Thymus (tissue), 11 donors: ENCODE data around the gene THSD4. TPM values are rescaled to one million over a fixed set of nuclear protein-coding genes. Genes with fewer than 3 reads are reported as not detected.

Experiments used
- DNase-seq, 9 donors: peaks; one replicate each; pipeline ENCODE4 v3.0.0-alpha.2; 2013; ENCODE audit warnings: low spot score in 9 of 9, low read depth in 6 of 9, missing footprints in 1 of 9
- H3K27ac ChIP-seq, 2 donors: one replicate each; pipeline ENCODE4 v1.5.1; 2013; ENCODE audit warnings: control low read depth in 1 of 2, low read depth in 1 of 2, low read length in 1 of 2, mild to moderate bottlenecking in 1 of 2, moderate library complexity in 1 of 2
- H3K27me3 ChIP-seq, 2 donors: one replicate each; pipeline ENCODE4 v1.5.1; 2013; ENCODE audit warnings: low read length in 1 of 2; ENCODE audit not compliant: control insufficient read depth in 2 of 2, insufficient read depth in 1 of 2
- H3K36me3 ChIP-seq, 2 donors: one replicate each; pipeline ENCODE4 v1.5.1; 2013; ENCODE audit warnings: low read length in 1 of 2, mild to moderate bottlenecking in 1 of 2, moderate library complexity in 1 of 2; ENCODE audit not compliant: control insufficient read depth in 2 of 2, insufficient read depth in 2 of 2
- H3K4me1 ChIP-seq, 2 donors: one replicate each; pipeline ENCODE4 v1.5.1; 2013; ENCODE audit warnings: low read length in 2 of 2; ENCODE audit not compliant: control insufficient read depth in 2 of 2, insufficient read depth in 2 of 2
- H3K4me3 ChIP-seq, 2 donors: one replicate each; pipeline ENCODE4 v1.5.1; 2013; ENCODE audit warnings: low read length in 2 of 2, control low read depth in 1 of 2, mild to moderate bottlenecking in 1 of 2
- H3K9me3 ChIP-seq, 2 donors: one replicate each; pipeline ENCODE4 v1.5.1; 2013; ENCODE audit warnings: low read length in 1 of 2, mild to moderate bottlenecking in 1 of 2; ENCODE audit not compliant: control insufficient read depth in 2 of 2, insufficient read depth in 1 of 2
- WGBS: extraction: QIAGEN DNeasy Blood & Tissue Kit; methylation state at CpG from one replicate; pipeline ENCODE4 v1.1.7; 2013; 5-methylcytosine and 5-hydroxymethylcytosine counted together
- polyA plus RNA-seq: library from polyadenylated mRNA; stranded (reverse); fragments of 200-250 nt; gene quantifications from one replicate; pipeline ENCODE4 v1.2.3, GENCODE V29; 2013
- total RNA-seq: library from RNA; stranded (reverse); fragments of 120-200 nt; gene quantifications from one replicate; pipeline ENCODE4 v1.2.4, GENCODE V29; 2013
- donor health status: healthy.

The THSD4 gene
- total and polyA plus RNA-seq, 2 donors, result 1.7 to 2.2 TPM

DNA sequence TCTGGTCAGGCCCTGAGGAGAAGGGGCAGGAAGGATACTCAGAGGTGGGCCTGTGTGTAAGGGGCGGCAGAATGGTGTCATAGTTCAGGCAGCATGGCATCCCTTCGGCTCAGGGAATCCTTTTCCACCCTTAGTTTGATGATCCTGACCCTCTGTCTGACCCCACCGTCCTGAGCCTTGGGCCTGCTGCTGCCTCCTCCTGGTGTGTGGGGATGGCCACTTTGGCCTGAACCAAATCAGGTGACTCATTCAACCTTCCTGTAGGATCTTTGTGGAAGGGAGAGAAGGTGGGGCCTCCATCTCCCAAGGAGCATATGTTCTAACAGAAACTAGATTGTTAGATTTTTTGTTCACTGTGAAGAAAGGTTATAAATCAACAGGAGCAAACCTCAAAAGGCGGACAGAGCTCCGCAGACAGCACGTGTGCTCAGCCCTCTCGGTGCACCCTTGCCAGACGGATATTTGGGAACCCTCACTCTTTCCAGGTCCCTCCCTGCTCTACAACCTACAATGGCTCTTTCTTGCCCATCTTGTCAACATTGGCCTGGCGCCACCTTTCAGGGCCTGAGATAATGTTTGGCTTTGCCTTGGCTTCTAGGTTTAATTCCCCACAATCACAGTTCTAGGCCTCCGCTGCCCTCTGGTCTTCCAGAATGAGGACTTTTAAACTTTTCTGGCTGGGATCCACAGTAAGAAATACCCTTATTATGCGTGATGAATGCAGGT, 21.7 kb downstream of the THSD4 start:
- H3K27me3 ChIP-seq, result no peaks in the 10 kb centered on the region
- no peak for DNase-seq
- H3K9me3 ChIP-seq, result no peaks in the 10 kb centered on the region
- no peak overlapping the region for H3K27ac ChIP-seq
- 92% methylated on average over 11 of the region's 11 CpGs for WGBS
- no peak overlapping the region for H3K4me3 ChIP-seq
- peaks cover 0 to 8% of the 10 kb centered on the region in 2 donors for H3K4me1 ChIP-seq
- H3K36me3 ChIP-seq, result no peaks in the 10 kb centered on the region

DNA sequence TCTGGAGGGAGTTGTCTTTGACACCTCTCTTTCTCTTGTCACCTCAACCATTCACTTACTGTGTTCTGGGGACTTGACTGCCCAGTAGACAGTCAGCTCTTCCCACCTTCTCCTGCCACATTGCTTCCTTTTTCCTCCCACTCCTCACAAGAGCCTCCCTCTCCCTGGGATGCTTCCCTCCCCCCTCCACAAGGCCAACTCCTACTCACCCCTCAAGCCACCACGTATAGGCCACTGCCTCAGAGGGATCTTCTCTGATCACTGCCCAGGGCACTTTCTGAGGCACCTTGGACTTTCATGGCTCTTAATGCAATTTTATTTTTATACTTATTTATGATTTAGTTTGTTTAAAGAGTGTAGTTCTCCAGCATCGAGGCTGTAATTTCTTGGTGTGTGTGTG, 23.2 kb downstream of the THSD4 start:
- Histone ChIP-seq H3K27ac (no peak overlapping the region), H3K4me1 (peaks cover 0 to 2% of the 10 kb centered on the region in 2 donors), H3K9me3 (no peaks in the 10 kb centered on the region), H3K4me3 (no peak overlapping the region), H3K27me3 (no peaks in the 10 kb centered on the region), H3K36me3 (no peaks in the 10 kb centered on the region)
- WGBS, result 87% methylated on average over 2 of the region's 2 CpGs
- DNase-seq, result no peak

DNA sequence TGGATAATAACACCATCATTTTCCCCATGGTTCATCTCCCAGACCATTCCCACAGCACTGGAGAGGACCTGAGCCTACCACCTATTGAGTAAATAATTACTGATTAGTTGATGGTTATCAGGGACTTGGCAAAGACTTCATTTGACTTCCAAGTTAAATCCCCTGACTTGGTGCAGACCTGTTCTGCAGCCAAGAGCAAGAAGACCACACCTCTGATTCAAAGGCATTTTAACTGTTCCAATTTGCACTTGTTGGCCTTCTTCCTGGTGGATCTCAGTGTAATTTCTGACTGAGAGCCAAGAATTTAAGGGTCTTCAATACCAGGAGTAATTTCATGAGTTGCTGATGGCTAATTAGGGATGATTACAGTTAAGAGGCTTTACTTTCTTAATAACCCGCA, 24.0 kb downstream of the THSD4 start:
- Histone ChIP-seq H3K9me3 (no peaks in the 10 kb centered on the region), H3K4me3 (no peak overlapping the region), H3K4me1 (peaks cover 0 to under 1% of the 10 kb centered on the region in 2 donors), H3K27me3 (no peaks in the 10 kb centered on the region), H3K36me3 (no peaks in the 10 kb centered on the region), H3K27ac (no peak overlapping the region)
- DNase-seq, result no peak
- WGBS, result 93% methylated on average over 1 of the region's 1 CpG

DNA sequence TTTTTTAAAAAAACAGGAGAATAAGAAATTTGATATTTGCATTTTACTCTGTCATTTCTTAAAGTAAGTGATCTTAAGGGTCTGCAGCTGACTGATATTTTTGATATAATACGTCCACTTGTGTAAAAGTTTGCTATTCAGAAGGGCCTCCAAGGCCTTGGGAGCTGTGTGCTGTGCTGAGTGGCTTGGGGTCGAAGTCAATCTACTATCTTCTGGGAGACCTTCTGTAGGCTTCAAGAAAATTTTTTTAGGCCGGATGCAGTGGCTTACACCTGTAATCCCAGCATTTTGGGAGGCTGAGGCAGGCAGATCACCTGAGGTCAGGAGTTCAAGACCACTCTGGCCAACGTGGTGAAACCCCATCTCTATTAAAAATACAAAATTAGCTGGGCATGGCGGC, 26.3 kb downstream of the THSD4 start:
- no peak for DNase-seq
- Histone ChIP-seq H3K4me3 (no peak overlapping the region), H3K27ac (no peak overlapping the region), H3K36me3 (no peaks in the 10 kb centered on the region), H3K27me3 (no peaks in the 10 kb centered on the region), H3K9me3 (no peaks in the 10 kb centered on the region), H3K4me1 (no peaks in the 10 kb centered on the region)
- WGBS, result 88% methylated on average over 5 of the region's 5 CpGs

DNA sequence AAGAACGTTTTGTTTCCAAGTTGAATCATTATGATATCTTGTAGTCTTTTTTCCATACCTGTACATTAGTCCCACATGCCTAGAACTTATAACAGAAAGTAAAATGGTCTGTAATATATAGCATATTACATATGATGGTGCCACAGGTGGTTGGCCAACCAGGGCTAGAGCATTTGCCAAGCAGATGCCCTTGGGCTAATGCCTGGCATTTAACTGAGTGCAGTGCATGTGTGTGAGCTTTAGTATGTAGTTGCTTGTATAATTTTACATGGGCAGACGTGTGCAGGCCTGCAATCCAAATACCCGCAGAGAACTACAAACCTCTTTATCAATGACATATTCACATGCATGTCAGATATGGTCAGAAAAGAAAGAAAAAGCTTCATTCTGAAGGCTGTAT, 27.5 kb downstream of the THSD4 start:
- 85% methylated on average over 3 of the region's 3 CpGs for WGBS

DNA sequence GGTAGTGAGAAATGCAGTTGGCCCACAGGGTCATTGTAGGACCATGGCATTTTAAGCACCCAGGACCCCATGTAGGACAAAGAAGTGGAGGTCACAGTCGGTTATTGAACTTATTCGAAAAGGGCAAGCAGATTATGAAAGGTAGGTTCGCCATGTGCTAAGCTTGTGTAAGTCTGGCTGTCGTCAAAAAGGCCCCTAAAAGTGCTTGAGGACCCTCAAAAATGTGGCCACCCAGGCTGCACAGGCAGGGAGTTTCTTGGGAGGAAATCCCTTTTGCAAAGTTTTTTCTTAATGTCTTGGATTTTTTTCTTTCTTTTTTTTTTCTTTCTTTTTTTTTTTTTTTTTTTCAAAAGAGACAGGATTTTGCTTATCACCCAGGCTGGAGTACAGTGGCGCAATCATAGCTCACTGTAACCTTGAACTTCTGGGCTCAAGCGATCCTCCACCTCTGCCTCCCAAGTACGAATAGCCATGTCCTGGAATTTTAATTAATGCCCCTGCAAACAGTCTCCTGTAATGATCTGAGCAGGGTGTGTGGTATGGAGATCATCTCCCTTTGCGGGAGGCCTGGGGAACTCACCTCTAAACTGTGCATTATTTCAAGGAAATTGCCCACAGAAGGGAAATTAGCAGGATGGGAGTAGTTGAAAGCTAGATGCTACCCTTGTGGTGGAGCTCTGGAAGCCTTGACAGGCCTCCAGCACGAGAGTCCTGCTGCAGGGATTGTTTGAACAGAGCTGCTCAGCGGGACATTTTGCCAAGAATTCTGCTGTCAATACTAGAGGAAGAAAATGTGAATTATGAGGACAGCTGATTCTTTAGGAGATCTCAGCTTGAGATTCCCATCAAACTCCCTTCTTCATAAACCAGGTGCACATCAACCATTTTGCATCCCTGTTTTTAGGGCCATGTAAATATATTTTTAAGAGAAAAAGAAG, 28.4 kb downstream of the THSD4 start:
- Histone ChIP-seq H3K27me3 (no peaks in the 10 kb centered on the region), H3K4me1 (no peaks in the 10 kb centered on the region), H3K36me3 (no peaks in the 10 kb centered on the region), H3K27ac (no peak overlapping the region), H3K9me3 (no peaks in the 10 kb centered on the region), H3K4me3 (no peak overlapping the region)
- 90% methylated on average over 10 of the region's 10 CpGs for WGBS
- DNase-seq, result no peak

More for the DNA sequence above, 27.5 kb downstream of the THSD4 start:
- Histone ChIP-seq H3K27ac (no peak overlapping the region), H3K27me3 (no peaks in the 10 kb centered on the region), H3K4me3 (no peak overlapping the region), H3K36me3 (no peaks in the 10 kb centered on the region), H3K4me1 (no peaks in the 10 kb centered on the region), H3K9me3 (no peaks in the 10 kb centered on the region)
- DNase-seq, result no peak

DNA sequence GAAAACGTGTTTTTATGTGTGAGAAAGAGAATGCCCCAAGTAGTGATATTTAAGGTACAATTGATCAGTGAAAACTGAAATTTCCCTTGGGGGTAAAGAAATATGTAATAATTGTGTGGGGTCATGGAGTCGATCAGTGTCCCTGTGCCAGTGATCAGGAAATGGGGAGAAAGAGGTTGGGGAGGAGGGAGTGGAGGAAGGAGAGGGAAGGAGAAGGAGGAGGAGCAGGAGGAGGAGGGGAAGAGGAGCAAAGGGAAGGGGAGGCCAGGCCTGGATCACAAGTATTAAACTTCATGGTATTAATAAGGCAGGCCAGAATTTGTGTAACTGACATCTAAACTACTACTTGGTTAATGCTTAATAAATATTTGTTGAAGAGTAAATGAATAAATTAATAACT, 30.4 kb downstream of the THSD4 start:
- Histone ChIP-seq H3K4me1 (no peaks in the 10 kb centered on the region), H3K27me3 (no peaks in the 10 kb centered on the region), H3K27ac (no peak overlapping the region), H3K9me3 (no peaks in the 10 kb centered on the region), H3K4me3 (no peak overlapping the region), H3K36me3 (no peaks in the 10 kb centered on the region)
- 82% methylated on average over 2 of the region's 2 CpGs for WGBS
- no peak for DNase-seq

DNA sequence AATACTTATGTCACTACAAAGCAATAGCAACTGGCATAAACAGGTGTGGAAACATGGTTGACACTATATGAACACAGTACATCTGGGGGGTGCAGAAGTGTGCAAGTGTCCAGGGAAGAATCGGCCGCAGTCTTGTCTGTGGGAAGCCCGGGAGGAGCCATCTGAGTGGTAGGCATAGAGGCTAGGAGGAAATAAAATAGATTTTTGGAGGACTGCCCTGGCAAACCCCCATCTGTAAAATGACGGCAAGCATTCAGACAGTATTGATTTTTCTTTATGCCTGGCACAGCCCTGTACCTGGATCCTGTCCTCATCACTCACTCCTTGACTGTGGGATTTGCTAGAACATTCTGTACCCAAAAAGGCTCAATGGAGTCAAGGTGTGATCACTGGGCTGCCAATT, 31.3 kb downstream of the THSD4 start:
- H3K27ac ChIP-seq, result no peak overlapping the region
- H3K27me3 ChIP-seq, result no peaks in the 10 kb centered on the region
- no peaks in the 10 kb centered on the region for H3K9me3 ChIP-seq
- no peak for DNase-seq
- WGBS, result 96% methylated on average over 4 of the region's 4 CpGs
- no peaks in the 10 kb centered on the region for H3K4me1 ChIP-seq
- H3K4me3 ChIP-seq, result no peak overlapping the region
- H3K36me3 ChIP-seq, result no peaks in the 10 kb centered on the region

DNA sequence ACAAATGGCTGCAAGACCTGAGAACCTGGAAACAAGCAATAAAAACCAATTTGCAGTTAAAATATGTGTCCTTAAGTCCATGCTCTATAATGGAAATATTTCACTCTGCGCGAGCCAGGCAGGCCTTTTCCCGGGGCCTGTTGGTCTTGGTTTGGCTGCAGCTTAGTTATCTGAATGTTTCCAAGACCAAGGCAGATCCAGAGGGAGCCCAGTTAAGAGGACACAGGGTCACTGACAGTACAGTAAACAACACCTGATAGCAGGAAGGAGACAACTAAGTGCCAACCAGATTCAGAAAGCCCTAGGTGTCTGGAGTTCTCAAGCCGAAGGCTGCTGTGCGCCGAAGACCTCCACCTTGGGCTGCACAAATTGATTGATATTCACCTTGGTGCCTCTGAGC, 32.8 kb downstream of the THSD4 start:
- Histone ChIP-seq H3K4me3 (no peak overlapping the region), H3K27ac (no peak overlapping the region), H3K4me1 (no peaks in the 10 kb centered on the region), H3K27me3 (no peaks in the 10 kb centered on the region), H3K9me3 (no peaks in the 10 kb centered on the region), H3K36me3 (no peaks in the 10 kb centered on the region)
- WGBS, result 97% methylated on average over 6 of the region's 6 CpGs
- DNase-seq, result no peak
